DND-41 (cell line): Measurements from ENCODE around the gene DGKB.

ENCODE experiments used
- CTCF ChIP-seq: IDR thresholded peaks from 2 replicates; pipeline ENCODE4 v1.5.1; 2012; ENCODE audit warnings: borderline replicate concordance, low read length, moderate library complexity, mild to moderate bottlenecking; ENCODE audit not compliant: poor library complexity, severe bottlenecking; ENCODE audit errors: extremely low read depth
- EZH2 ChIP-seq: IDR thresholded peaks from 3 replicates; pipeline ENCODE4 v1.6.1; 2012; ENCODE audit warnings: borderline replicate concordance, low read depth, mild to moderate bottlenecking, moderate library complexity, low read length, inconsistent platforms; ENCODE audit not compliant: severe bottlenecking

DNA sequence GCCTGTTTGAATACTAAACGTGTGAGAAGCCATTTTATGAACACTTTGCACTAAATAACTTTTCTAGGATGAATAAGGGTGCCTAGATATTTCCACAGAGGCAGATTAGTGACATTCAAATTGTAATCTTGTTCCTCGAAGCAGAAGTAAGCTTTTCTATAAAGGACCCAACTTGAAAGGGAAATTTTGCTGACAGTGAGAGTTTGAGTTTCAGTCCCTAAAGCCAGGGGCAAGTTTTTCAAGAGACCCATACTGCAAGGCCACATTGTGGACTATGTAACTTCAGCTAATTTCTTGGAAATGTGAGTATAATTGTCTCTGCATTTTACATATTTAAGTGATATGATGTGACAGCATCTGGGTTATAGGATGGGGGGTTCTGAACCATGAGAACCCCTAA is 525.8 kb downstream of the DGKB start:
- TF ChIP-seq CTCF = no peak
- no peak for TF ChIP-seq EZH2
